ENCODE data around the gene ZBTB34.
A peak's percentile ranks its signal among the peaks of the same experiment; 100 is the strongest.
"Not testable (repeated sequence)": the region's sequence is repeated elsewhere in the genome, so short reads cannot be mapped to it uniquely, and the experiment has no call there.

Gene ZBTB34

DNA sequence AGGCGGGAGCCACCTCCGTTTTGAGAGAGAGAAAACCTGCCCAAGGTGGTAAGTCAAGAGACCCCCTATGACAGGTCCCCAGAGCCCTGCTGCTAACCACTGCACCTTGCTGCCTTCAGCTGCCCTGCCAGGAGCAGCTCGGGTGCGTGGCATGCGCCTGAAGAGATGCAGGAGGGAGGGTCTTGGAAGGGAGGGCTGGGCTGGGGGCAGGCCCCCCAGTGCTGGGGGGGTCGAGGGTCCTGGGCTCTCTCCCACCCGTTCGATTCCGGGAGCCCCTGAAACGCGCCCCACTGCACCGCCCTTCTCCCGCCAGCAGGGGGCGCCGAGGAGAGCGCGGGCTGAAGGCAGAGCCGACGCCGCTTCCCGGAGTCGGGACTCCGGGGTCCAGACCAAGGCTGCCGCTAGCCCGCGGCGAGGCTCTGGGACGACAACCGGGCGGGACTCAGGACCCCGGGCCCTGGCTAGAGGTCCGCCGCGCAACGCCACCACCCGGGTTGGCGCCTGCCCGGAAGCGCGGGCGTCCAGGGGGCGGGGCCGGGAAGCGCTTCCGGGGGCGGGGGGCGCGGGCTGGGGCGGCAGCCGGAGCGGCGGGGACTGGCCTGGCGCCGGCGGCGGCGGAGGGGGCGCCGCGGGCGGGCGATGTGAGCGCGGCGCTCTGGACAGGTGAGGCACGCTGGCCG is at the start of gene ZBTB34:
Gene ZBTB34 (plus strand): TSS at position 563 of the 680 bp plus-strand sequence. CDS start 18,761 bp downstream, outside the sequence.
- peak in 42 of 58 donors; percentile 38 to 84 (median 68) for DNase-seq

GRCh38 chr9:126813072-126813471 is 47.4 kb upstream of the ZBTB34 start:
- no peak for DNase-seq

DNA sequence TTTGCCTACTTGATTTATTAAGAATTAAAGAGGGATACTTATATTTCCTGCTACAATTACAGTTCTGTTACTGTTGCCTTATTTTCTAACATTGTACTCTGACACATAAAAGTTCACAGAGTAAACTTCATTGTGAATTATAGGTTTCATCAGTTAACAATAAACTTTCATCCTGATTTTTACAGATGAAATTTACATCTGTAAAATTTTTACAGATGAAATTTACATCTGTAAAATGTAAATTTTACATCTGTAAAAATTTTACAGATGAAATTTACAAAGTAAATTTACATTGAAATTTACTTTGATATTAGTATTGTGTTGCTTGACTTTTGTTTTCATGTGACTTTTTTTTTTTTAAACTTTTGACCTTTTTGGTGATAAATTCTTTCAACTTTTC is 46.3 kb upstream of the ZBTB34 start:
- no peak for DNase-seq

DNA sequence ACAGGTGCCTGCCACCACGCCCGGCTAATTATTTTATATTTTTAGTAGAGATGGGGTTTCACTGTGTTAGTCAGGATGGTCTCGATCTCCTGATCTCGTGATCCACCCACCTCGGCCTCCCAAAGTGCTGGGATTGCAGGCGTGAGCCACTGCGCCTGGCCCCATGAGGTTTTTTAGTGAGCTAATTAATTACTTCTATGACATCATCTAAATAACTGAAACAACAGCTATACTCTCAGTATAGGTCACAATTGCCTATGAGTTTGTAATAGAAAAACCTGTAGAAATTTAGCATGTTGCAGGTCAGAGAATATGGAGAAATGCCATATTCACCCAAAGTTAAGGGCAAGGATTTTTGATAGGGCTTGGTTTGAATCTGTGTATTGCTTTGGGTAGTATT is 42.8 kb upstream of the ZBTB34 start:
- DNase-seq = not testable (repeated sequence)

DNA sequence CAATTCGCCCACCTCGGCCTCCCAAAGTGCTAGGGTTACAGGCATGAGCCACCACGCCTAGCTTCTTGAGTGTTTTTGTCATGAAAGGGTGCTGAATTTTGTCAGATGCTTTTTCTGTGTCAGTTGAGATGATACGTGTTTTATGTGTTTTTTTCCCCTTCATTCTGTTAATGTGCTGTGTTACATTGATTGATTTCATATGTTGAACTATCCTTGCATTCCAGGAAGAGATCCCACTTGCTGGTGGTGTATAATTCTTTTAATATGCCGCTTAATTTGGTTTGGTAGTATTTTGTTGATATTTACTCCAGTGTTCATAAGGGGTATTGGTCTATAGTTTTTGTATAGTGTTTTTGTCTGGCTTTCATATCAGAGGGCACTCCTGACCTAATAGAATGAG is 42.0 kb upstream of the ZBTB34 start:
- no peak for DNase-seq

DNA sequence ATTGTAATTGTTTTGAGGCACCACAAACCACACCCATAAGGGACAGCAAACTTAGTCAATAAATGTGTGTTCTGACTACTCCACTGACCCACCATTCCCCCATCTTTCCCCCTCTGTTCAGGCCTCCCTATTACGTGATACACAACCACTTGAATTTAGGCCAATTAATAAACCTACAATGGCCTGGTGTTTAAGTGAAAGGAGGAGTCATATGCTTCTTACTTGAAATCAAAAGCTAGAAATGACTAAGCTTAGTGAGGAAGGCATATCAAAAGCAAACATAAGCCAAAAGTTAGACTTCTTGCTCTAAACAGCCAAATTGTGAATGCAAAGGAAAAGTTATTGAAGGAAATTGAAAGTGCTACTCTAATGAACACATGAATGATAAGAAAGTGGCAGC is 41.0 kb upstream of the ZBTB34 start:
- DNase-seq = no peak

GRCh38 chr9:126822278-126822677 is 38.2 kb upstream of the ZBTB34 start:
- peak in 26 of 58 donors; percentile 1 to 81 (median 50) for DNase-seq

DNA sequence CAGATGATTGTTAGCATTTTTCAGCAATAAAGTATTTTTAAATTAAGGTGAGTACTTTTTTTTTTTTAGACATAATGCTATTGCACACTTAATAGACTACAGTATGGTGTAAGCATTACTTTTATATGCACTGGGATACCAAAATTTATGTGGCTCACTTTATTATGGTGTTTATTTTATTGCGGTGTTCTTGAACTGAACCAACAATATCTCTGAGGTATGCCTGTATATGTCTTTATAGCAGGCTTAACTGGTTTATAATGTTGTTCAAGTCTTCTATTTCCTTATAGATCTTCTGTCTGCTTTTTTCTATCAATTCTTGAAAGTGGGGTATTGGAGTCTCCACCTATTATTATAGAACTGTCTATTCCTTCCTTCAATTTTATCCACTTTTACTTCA is 37.6 kb upstream of the ZBTB34 start:
- DNase-seq = no peak

GRCh38 chr9:126824052-126824451 is 36.4 kb upstream of the ZBTB34 start:
- DNase-seq = not testable (repeated sequence)

GRCh38 chr9:126827227-126827626 is 33.2 kb upstream of the ZBTB34 start:
- no peak for DNase-seq

DNA sequence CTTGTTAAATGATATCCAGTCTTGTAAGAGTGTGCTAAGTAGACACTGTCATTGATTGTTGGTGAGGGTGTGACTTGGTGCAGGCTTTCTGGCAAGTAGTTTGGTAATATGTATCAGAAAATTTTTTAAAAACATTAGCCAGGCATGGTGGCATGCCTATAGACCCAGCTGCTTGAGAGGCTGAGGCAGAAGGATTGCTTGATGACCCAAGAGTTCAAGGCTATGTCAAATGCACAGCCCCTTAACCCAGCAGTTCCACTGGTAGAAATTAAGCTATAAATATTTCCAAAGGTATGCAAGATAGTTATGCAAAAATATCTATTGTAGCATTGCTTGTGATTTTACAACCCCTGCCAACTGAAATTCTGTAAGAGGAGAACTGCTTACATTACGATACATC is 31.4 kb upstream of the ZBTB34 start:
- no peak for DNase-seq

GRCh38 chr9:126830827-126831226 is 29.6 kb upstream of the ZBTB34 start:
- DNase-seq = no peak

DNA sequence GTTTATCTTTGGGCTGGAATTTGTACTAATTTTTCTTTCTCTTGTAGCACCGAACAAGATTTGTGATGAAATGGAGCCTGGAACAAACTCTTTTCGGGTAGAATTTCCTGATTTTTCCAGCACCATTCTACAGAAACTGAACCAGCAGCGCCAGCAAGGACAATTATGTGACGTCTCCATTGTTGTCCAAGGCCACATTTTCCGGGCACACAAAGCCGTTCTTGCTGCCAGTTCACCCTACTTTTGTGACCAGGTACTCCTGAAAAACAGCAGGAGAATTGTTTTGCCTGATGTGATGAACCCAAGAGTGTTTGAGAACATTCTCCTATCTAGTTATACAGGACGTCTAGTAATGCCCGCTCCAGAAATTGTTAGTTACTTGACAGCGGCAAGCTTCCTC is 28.0 kb upstream of the ZBTB34 start:
- peak in 3 of 58 donors; percentile 19 to 39 (median 24) for DNase-seq

- DNase-seq = no peak
Observed at GRCh38 chr9:126833020-126833419, 27.4 kb upstream of the ZBTB34 start.

- peak in 5 of 58 donors; percentile 9 to 32 (median 31) for DNase-seq
Observed at GRCh38 chr9:126833710-126834345, 26.6 kb upstream of the ZBTB34 start.

- no peak for DNase-seq
Observed at GRCh38 chr9:126834672-126835071, 25.8 kb upstream of the ZBTB34 start.

GRCh38 chr9:126836216-126836615 is 24.2 kb upstream of the ZBTB34 start:
- DNase-seq = no peak

- peak in 1 of 58 donors; percentile 34 for DNase-seq
Observed at GRCh38 chr9:126838055-126838811, 22.2 kb upstream of the ZBTB34 start.

- peak in 2 of 58 donors; percentile 16 to 69 for DNase-seq
Observed at GRCh38 chr9:126838895-126839294, 21.5 kb upstream of the ZBTB34 start.

DNA sequence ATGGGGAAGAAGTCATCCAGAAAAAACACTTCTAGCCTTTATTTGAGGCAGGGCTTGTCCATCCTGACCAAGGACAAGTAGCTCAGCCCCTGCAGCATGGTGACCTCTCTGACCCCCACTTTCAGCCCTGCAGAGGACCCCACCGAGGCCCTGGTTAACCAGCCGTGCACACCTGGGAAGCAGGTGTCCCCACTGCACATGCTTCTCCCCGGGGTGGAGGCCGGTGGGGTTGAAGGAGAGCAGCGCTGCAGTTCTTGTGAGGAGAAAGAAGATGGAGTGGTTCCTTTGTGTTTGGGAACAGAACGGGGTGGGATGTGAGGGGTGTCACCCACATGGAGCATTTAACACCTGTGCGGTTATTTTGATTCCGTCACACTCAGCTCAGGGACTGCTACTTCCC is 21.1 kb upstream of the ZBTB34 start:
- DNase-seq = no peak

- DNase-seq = no peak
Observed at GRCh38 chr9:126842220-126842842, 18.1 kb upstream of the ZBTB34 start.
